NCI-H446 (cell line): ENCODE results near the gene TBL3.
A peak's percentile ranks its signal among the peaks of the same experiment; 100 is the strongest.
"Not testable (repeated sequence)": the region's sequence is repeated elsewhere in the genome, so short reads cannot be mapped to it uniquely, and the experiment has no call there.

Experiments used
- DNase-seq, 2 experiments: peaks; one replicate each; lab custom pipeline; 2025; lab: John Stamatoyannopoulos, UW

Gene TBL3

DNA sequence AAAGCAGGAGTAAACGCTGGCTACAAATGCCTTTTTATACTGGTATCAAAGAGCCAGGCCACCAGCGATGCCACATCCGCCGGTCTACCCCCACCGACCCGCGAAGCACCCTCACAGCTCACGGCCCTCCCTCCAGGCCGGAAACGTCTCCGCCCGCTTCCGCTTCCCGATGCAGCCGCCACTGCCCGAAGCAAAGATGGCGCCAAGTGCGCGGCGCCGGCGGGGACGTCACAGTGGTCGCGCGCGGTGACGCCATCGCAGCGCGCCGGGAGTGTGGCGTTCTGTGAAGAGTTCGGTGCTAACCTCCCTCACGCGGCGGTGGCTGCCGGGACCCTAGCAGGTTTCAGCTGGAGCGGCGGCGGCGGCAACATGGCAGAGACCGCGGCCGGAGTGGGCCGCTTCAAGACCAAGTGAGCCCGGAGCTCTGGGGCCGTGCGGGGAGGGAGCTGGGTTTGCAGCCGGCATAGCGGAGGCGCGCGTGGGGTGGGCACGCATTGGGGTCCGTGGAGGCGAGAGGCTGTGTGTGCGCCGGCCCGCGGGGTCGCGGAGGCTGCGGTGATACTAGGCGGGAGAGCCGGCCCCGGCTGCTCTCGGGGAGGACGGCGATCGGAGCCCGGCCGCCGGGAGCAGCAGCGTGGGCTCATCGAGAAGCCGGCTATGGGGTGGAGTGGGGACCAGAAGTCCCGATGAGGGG, at the start of gene TBL3:
TSS of gene TBL3 (plus strand) at position 258 of the 694 bp plus-strand sequence. CDS start at position 370, 112 bp downstream.
- peak; percentile 84 to 94 for DNase-seq

GRCh38 chr16:1922357-1922756, 49.5 kb upstream of the TBL3 start:
- no peak for DNase-seq

DNA sequence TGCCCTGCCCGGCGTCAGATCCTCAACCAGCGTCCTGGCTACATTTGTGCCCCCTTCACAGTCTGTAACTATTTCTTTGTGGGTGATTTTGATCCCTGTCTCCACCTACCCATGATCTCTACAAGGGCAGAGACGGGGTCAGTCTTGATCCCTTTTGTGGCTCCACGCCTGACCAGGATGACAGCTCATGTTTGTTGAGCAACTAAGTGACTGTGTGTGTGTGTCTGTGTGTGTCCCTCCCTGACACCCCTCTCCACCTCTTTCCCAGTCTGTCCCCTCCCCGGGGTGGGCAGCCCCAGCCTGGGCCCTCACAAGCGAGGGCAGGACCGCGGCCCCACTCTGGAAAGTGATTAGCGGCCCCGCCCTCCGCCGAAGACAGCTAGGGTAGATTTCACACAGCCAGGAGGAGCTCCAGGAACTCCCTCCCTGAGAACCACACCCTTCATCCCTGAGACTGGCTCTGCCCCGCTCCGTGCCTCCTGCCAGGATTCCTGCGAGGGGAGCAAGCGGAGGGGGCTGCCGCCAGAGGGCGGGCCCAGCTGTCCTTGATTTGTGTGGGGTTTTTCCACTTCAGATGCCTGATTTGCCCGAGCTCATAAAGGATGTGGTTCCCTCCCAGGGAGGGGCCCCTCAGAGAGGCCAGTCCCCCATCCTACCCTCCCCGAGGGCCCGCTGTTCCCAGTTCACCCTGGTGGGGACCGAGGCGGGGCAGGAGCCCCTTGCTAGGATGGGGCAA, 48.4 kb upstream of the TBL3 start:
- DNase-seq, result peak in 1 of 2 experiments; percentile 16

- no peak for DNase-seq
These were observed 47.8 kb upstream of the TBL3 start for GRCh38 chr16:1924095-1924494.

GRCh38 chr16:1926271-1926670, 45.6 kb upstream of the TBL3 start:
- no peak for DNase-seq

GRCh38 chr16:1929105-1929504, 42.7 kb upstream of the TBL3 start:
- DNase-seq, result no peak

DNA sequence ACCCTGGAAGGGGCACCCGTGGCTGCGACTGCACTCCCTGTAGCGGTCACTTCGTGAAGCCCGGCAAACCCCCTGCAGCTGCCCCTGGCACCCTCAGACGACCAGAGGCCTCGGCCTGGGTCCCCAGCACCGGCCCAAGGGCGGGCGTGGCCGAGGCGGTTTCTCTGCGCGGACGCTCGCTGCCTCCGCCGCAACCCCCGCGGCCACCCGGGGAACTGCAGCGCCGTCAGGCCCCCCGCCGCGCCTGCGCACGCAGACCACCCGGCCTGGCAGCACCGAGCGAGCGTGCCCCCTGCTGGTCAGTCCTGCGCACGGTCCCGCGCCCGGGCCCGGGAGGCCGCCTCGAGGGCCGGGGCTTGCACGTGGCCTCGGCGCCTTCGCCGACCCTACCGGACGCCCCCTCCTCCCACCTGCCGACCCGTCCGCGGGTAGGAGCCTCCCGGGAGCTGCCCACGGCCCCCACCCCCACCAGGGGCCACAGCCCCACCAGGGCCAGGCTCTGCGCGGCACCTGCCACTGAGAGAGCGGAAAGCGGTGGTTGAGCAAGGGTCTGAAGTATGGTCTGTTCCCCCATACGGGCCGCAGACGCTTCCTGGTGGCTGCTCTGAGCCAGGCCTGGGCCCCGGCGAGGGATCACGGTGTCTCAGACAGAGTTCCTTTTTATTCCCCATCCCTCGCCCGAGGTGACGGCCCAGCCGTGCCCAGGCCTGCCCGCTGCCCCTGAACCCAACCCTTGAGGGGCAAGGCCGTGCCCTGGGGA, 42.1 kb upstream of the TBL3 start:
- DNase-seq, result peak in 1 of 2 experiments; percentile 88

DNA sequence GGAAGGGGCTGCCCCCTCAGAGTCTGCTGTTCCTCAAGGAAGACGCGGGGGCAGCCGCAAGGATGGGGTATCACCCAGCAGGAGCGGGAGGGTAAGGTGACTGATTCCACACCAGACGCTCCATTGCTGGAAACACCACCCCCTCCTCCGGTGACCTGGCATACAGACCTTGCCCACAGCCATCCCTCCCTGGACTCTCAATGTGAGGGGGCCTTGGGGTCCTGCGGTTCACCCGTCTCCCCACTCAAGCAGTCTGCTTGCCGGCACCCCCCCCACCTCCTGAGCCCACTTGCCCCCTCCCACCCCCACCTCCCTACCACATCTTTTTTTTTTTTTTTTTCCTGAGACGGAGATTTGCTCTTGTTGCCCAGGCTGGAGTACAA, 41.5 kb upstream of the TBL3 start:
- no peak for DNase-seq

DNA sequence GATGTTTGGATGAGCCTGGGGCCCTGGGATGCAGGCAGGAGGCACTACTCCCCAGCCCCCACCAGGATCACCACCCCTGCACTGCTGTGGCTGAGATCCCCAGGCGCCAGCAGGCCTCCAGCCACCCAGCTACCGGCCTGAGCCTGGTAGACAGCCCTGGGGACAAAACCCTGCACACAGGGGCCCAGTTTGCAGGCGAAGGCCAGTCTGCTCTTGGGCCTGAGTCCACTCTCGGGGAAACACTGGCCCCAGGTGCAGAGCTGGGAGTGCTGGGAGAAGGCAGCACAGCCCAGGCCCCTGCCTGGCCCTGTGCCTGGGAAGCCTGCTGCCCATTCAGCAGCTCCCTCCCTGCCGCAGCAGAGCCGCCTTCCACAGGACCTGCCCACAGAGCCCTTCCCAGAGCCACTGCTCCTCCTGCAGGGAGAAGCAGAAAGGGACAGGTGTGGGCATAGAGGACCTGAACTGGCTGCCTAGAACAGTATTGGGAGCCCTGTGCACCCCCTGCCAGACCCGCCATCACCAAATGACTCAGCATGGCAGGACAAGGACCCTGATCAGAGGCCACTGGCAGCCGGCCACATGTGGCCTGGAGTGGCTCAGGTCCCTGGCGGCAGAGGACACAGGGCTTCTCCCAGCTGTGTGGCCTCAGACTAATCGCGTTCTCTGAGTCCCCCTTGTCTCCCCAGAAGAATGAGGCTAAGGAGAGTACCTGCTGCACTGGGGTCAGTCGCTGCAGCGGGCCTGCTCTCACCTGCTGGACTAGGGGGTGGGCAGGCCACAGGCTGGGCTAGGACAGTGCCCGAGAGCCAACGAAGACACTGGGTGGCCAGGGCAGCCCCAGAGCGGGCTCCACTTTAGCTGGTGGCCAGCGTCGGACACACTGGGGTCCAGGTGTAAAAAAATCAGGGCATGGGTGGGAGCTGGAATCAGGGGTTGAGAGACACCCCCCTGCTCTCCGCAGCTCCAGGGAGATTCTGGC, 39.5 kb upstream of the TBL3 start:
- no peak for DNase-seq

DNA sequence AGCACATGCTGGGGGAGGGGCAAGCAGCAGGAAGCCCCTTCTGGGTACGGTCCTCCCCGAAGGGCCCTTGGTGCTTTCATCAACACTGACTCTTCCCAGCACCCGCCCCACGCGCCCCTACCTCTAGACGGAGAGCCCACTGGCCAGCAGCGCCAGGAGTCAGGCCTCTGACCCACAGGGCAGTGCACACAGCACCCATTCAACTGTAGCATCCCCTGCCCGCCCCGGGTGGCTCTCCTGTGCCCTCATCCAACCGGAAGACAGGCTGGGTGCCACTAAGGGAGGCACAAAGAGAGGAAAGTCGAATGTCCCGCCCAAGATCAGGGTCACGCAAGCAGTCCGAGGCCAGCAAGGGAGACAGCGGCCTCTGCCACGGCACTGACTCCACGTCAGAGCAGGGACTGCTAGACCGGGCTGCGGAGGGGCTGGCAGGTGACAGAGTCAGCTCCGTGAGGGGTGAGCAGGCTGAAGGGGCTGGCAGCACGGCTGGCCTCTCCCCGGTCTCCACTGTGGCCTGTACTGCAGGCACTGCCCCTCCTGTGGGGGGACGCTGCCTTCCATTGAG, 38.7 kb upstream of the TBL3 start:
- no peak for DNase-seq

- no peak for DNase-seq
These were observed 34.8 kb upstream of the TBL3 start for GRCh38 chr16:1936945-1937479.

DNA sequence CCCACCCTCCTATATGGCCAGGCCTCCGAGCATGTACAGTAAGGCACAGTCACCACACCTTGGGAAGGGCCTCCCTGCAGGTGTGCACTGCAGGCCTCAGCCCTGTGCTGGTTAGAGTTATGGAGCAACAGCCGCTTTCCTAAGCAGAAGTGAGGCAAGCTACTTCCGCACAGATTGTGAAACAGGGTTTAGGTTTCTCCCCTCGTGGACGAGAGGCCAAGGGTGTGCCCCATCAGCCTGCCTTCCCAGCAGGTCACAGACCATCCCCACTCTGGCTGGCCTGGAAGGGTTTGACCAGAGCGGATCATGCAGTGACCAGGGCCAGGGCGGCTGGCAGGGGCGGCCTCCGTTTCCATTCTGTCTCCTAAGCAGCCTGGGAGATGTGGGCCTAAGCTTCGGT, 33.5 kb upstream of the TBL3 start:
- no peak for DNase-seq

DNA sequence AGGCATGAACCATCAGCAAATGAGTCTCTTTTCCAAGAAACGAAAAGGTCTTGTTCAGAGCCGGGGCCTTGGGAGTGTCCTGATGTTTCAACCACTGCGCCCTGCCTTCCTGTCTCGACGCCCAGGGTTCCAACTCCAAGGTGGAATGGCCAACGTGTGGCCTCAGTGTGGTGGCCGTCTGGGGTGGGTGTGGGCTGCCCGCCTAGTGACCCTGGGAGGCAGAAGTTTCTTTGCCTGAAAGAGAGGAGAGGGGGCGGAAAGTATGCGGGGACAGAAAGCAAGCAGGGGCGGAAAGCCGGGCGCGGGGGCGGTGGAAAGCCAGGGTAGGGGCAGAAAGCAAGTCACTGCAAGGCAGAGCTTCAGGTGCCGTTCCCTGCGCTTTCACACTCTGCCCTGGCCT, 32.9 kb upstream of the TBL3 start:
- DNase-seq, result no peak

DNA sequence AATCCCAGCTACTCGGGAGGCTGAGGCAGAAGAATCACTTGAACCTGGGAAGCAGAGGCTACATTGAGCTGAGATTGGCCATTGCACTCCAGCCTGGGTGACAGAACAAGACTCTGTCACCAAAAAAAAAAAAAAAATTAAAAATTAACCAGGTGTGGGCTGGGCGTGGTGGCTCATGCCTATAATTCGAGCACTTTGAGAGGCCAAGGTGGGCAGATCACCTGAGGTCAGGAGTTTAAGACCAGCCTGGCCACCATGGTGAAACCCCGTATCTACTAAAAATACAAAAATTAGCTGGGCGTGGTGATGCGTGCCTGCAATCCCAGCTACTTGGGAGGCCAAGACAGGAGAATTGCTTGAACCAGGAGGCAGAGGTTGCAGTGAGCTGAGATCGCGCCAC, 32.0 kb upstream of the TBL3 start:
- not testable (repeated sequence) for DNase-seq

- no peak for DNase-seq
These were observed 31.3 kb upstream of the TBL3 start for GRCh38 chr16:1940273-1941161.

DNA sequence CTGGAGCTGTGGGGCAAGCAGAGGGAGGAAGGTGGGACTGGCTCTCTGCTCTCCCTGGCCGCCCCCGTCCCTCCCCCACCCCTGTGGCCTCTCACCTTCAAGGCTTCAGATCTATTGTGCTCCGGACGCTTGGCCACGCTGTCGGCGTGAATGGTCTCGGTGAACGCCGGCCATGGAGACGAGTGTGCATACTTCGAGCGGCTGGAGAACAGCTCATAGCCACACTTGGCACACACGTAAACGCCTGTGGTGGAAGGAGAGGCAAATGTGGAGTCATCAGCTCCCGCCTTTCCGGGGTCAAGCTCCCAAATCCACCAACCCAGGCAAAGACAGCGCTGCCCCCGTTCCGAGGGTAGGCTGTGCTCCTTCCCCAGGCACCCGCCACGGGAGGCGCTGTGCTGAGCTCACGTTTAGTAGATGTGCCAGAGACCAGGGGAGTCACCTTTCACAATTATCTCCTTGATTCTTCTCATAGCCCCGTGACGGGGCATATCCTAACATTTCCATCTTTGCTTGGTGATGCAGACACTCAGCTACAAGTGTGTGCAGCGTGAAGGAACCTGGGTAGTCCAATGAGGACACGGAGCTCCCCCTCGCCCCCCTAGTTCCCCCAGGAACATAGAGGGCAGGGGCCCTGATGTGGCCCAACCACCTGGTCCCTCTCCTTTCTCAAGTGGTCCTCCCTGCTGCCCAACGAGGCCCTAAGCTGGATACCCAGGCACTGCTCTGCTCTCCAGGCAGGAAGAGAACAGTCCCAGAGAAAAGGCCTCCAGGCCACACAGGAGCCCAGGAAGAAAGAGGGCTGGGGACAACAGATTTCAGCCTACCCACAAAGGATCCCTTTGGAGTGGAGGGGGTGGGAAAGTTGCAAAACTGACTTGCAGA, 30.4 kb upstream of the TBL3 start:
- no peak for DNase-seq

DNA sequence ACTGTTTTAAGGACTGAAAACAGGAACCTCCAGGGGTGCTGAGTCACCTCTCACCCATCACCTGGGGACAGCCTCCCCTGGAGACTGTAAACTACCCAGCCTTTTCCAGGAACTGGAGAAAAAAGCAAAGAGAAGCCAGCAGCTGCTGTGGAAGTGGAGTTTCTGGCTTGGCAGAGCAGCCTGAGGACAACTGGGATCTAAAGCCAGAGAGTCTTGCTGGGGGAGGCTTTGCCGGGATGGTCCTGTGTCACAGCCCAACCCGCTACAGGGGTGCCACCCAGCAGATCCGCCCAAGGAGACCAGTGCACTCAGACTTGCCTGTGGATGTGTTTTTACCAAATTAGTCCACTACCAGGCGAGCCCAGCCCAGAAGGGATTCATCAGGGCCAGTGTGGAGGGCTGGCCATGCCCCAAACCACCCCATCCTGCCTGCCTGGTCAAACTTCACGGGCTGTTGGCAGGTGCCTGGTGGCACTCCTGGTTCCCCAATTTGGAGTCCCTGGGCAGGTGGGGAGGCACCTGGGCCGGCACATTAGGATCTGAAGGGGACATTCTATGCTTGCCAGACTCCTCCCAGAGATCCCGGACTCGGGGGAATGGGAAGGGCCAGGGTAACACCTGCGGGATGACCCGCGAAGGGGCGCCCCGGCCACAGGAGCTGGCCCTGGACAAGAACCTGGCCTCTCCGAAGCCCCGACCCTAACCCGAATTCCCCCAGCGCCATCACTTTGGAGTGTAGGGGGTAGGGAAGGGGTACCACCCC, 29.6 kb upstream of the TBL3 start:
- no peak for DNase-seq
